ENCODE data around the gene OTOS.

Gene OTOS

GRCh38 chr2:240130393-240131195 is 9.9 kb downstream of the OTOS start:
- Mint-ChIP-seq H3K27me3 (ENCODE audit: low read depth) (no peaks in the 10 kb centered on the region), H3K4me3 (no peak overlapping the region), H3K9me3 (no peaks in the 10 kb centered on the region), H3K27ac (no peak overlapping the region), H3K4me1 (ENCODE audit: low read depth) (peaks cover 11% of the 10 kb centered on the region), H3K36me3 (ENCODE audit: low read depth) (peaks cover 25% of the 10 kb centered on the region)
- DNase-seq (ENCODE audit: low spot score) = no peak

GRCh38 chr2:240129731-240130392 is 10.6 kb downstream of the OTOS start:
- H3K4me3 Mint-ChIP-seq = no peak overlapping the region
- H3K27ac Mint-ChIP-seq = no peak overlapping the region
- H3K36me3 Mint-ChIP-seq (ENCODE audit: low read depth) = peaks cover 22% of the 10 kb centered on the region
- DNase-seq (ENCODE audit: low spot score) = no peak
- no peaks in the 10 kb centered on the region for H3K27me3 Mint-ChIP-seq (ENCODE audit: low read depth)
- H3K4me1 Mint-ChIP-seq (ENCODE audit: low read depth) = peaks cover 5% of the 10 kb centered on the region
- H3K9me3 Mint-ChIP-seq = no peaks in the 10 kb centered on the region

GRCh38 chr2:240129311-240129710 is 11.1 kb downstream of the OTOS start:
- Mint-ChIP-seq H3K9me3 (no peaks in the 10 kb centered on the region), H3K27me3 (ENCODE audit: low read depth) (no peaks in the 10 kb centered on the region), H3K4me3 (no peak overlapping the region), H3K36me3 (ENCODE audit: low read depth) (peaks cover 22% of the 10 kb centered on the region), H3K27ac (no peak overlapping the region), H3K4me1 (ENCODE audit: low read depth) (peaks cover 2% of the 10 kb centered on the region)
- no peak for DNase-seq (ENCODE audit: low spot score)

GRCh38 chr2:240128608-240129145 is 11.8 kb downstream of the OTOS start:
- H3K36me3 Mint-ChIP-seq (ENCODE audit: low read depth) = peaks cover 20% of the 10 kb centered on the region
- no peak overlapping the region for H3K27ac Mint-ChIP-seq
- H3K27me3 Mint-ChIP-seq (ENCODE audit: low read depth) = no peaks in the 10 kb centered on the region
- no peak overlapping the region for H3K4me3 Mint-ChIP-seq
- no peak for DNase-seq (ENCODE audit: low spot score)
- H3K4me1 Mint-ChIP-seq (ENCODE audit: low read depth) = no peaks in the 10 kb centered on the region
- H3K9me3 Mint-ChIP-seq = no peaks in the 10 kb centered on the region

- Mint-ChIP-seq H3K4me1 (ENCODE audit: low read depth) (no peaks in the 10 kb centered on the region), H3K4me3 (no peak overlapping the region), H3K27ac (no peak overlapping the region), H3K9me3 (no peaks in the 10 kb centered on the region), H3K36me3 (ENCODE audit: low read depth) (peaks cover 17% of the 10 kb centered on the region), H3K27me3 (ENCODE audit: low read depth) (no peaks in the 10 kb centered on the region)
- DNase-seq (ENCODE audit: low spot score) = no peak
Measured at GRCh38 chr2:240127911-240128607, 12.4 kb downstream of the OTOS start.

- H3K4me1 Mint-ChIP-seq (ENCODE audit: low read depth) = no peaks in the 10 kb centered on the region
- DNase-seq (ENCODE audit: low spot score) = no peak
- H3K9me3 Mint-ChIP-seq = no peaks in the 10 kb centered on the region
- H3K4me3 Mint-ChIP-seq = no peak overlapping the region
- H3K27ac Mint-ChIP-seq = no peak overlapping the region
- H3K36me3 Mint-ChIP-seq (ENCODE audit: low read depth) = peaks cover 15% of the 10 kb centered on the region
- H3K27me3 Mint-ChIP-seq (ENCODE audit: low read depth) = no peaks in the 10 kb centered on the region
Measured at GRCh38 chr2:240127191-240127750, 13.2 kb downstream of the OTOS start.

GRCh38 chr2:240126731-240127130 is 13.7 kb downstream of the OTOS start:
- Mint-ChIP-seq H3K27me3 (ENCODE audit: low read depth) (no peaks in the 10 kb centered on the region), H3K27ac (no peak overlapping the region), H3K9me3 (no peaks in the 10 kb centered on the region), H3K4me3 (no peak overlapping the region), H3K4me1 (ENCODE audit: low read depth) (no peaks in the 10 kb centered on the region), H3K36me3 (ENCODE audit: low read depth) (peaks cover 12% of the 10 kb centered on the region)
- DNase-seq (ENCODE audit: low spot score) = no peak

- Mint-ChIP-seq H3K27me3 (ENCODE audit: low read depth) (no peaks in the 10 kb centered on the region), H3K36me3 (ENCODE audit: low read depth) (peaks cover 12% of the 10 kb centered on the region), H3K27ac (no peak overlapping the region), H3K4me3 (no peak overlapping the region), H3K4me1 (ENCODE audit: low read depth) (no peaks in the 10 kb centered on the region), H3K9me3 (no peaks in the 10 kb centered on the region)
- no peak for DNase-seq (ENCODE audit: low spot score)
Measured at GRCh38 chr2:240125742-240126141, 14.7 kb downstream of the OTOS start.

GRCh38 chr2:240124651-240125030 is 15.8 kb downstream of the OTOS start:
- Mint-ChIP-seq H3K27ac (no peak overlapping the region), H3K4me1 (ENCODE audit: low read depth) (no peaks in the 10 kb centered on the region), H3K4me3 (no peak overlapping the region), H3K36me3 (ENCODE audit: low read depth) (peaks cover 4% of the 10 kb centered on the region), H3K27me3 (ENCODE audit: low read depth) (no peaks in the 10 kb centered on the region), H3K9me3 (no peaks in the 10 kb centered on the region)
- DNase-seq (ENCODE audit: low spot score) = no peak

GRCh38 chr2:240123821-240124650 is 16.4 kb downstream of the OTOS start:
- Mint-ChIP-seq H3K9me3 (no peaks in the 10 kb centered on the region), H3K27ac (no peak overlapping the region), H3K27me3 (ENCODE audit: low read depth) (no peaks in the 10 kb centered on the region), H3K4me3 (no peak overlapping the region), H3K36me3 (ENCODE audit: low read depth) (peaks cover 2% of the 10 kb centered on the region), H3K4me1 (ENCODE audit: low read depth) (no peaks in the 10 kb centered on the region)
- DNase-seq (ENCODE audit: low spot score) = no peak

- Mint-ChIP-seq H3K27me3 (ENCODE audit: low read depth) (no peaks in the 10 kb centered on the region), H3K4me1 (ENCODE audit: low read depth) (no peaks in the 10 kb centered on the region), H3K4me3 (no peak overlapping the region), H3K36me3 (ENCODE audit: low read depth) (no peaks in the 10 kb centered on the region), H3K27ac (no peak overlapping the region), H3K9me3 (no peaks in the 10 kb centered on the region)
- no peak for DNase-seq (ENCODE audit: low spot score)
Measured at GRCh38 chr2:240121675-240122074, 18.8 kb downstream of the OTOS start.

- no peak for DNase-seq (ENCODE audit: low spot score)
- peaks cover under 1% of the 10 kb centered on the region for H3K27me3 Mint-ChIP-seq (ENCODE audit: low read depth)
- H3K4me1 Mint-ChIP-seq (ENCODE audit: low read depth) = no peaks in the 10 kb centered on the region
- H3K36me3 Mint-ChIP-seq (ENCODE audit: low read depth) = no peaks in the 10 kb centered on the region
- H3K9me3 Mint-ChIP-seq = no peaks in the 10 kb centered on the region
- H3K27ac Mint-ChIP-seq = no peak overlapping the region
- H3K4me3 Mint-ChIP-seq = no peak overlapping the region
Measured at GRCh38 chr2:240121190-240121589, 19.3 kb downstream of the OTOS start.

GRCh38 chr2:240114233-240114632 is 26.2 kb downstream of the OTOS start:
- no peaks in the 10 kb centered on the region for H3K36me3 Mint-ChIP-seq (ENCODE audit: low read depth)

More at GRCh38 chr2:240114233-240114632, 26.2 kb downstream of the OTOS start:
- Mint-ChIP-seq H3K27me3 (ENCODE audit: low read depth) (peaks cover 23% of the 10 kb centered on the region), H3K4me3 (no peak overlapping the region), H3K4me1 (ENCODE audit: low read depth) (no peaks in the 10 kb centered on the region), H3K27ac (no peak overlapping the region), H3K9me3 (no peaks in the 10 kb centered on the region)
- DNase-seq (ENCODE audit: low spot score) = no peak
